Activated naive CD4-positive, alpha-beta T cell treated with anti-CD3 and anti-CD28 coated beads, Interleukin-2, amount 50 U/mL, for 72 hours (primary cell): Measurements from ENCODE around the gene SART3. TPM values are rescaled to one million over a fixed set of nuclear protein-coding genes. Genes with fewer than 3 reads are reported as not detected.

ENCODE experiments used
- ATAC-seq, 2 donors: fragments of 150-1000 bp; cut with Tn5 transposase; 2 replicates each; pipeline ENCODE4 v1.10.0; 2021; ENCODE audit warnings: mild to moderate bottlenecking in 2 of 2, moderate library complexity in 2 of 2
- DNase-seq, 2 donors: peaks; one replicate each; pipeline ENCODE4 v3.0.0; 2021 to 2022; ENCODE audit warnings: low spot score in 2 of 2
- H3K27ac Mint-ChIP-seq, 2 donors: one replicate each; pipeline ENCODE4 v1.8.0; 2022; ENCODE audit warnings: mild to moderate bottlenecking in 2 of 2, mixed read lengths in 2 of 2
- H3K36me3 Mint-ChIP-seq, 2 donors: one replicate each; pipeline ENCODE4 v1.8.0; 2022; ENCODE audit warnings: mixed read lengths in 2 of 2
- H3K9me3 Mint-ChIP-seq, 2 donors: one replicate each; pipeline ENCODE4 v1.8.0; 2022; ENCODE audit warnings: mixed read lengths in 2 of 2
- total RNA-seq, 2 donors: library from RNA; stranded (reverse); gene quantifications; one replicate each; pipeline ENCODE4 v1.2.3, GENCODE V29; 2022

Gene SART3
- total RNA-seq, 2 donors from 2014 or later, result 89.0 to 105 TPM

- H3K36me3 Mint-ChIP-seq, result peaks cover 0 to 6% of the 10 kb centered on the region in 2 donors
- no peak for ATAC-seq
- no peak for DNase-seq
- no peaks in the 10 kb centered on the region for H3K9me3 Mint-ChIP-seq
- peak overlapping the region in 1 of 2 donors; percentile 65 for H3K27ac Mint-ChIP-seq
These were observed 41.4 kb downstream of the SART3 start for GRCh38 chr12:108519558-108519957.

- Mint-ChIP-seq H3K27ac (peak overlapping the region; percentile 42 to 68), H3K36me3 (peaks cover 0 to 6% of the 10 kb centered on the region in 2 donors), H3K9me3 (no peaks in the 10 kb centered on the region)
- no peak for DNase-seq
- no peak for ATAC-seq
These were observed 42.1 kb downstream of the SART3 start for GRCh38 chr12:108518716-108519496.

- DNase-seq (no peak), ATAC-seq (no peak)
- Mint-ChIP-seq H3K9me3 (no peaks in the 10 kb centered on the region), H3K27ac (peak overlapping the region; percentile 42 to 68), H3K36me3 (peaks cover 0 to 6% of the 10 kb centered on the region in 2 donors)
These were observed 42.8 kb downstream of the SART3 start for GRCh38 chr12:108518101-108518715.

DNA sequence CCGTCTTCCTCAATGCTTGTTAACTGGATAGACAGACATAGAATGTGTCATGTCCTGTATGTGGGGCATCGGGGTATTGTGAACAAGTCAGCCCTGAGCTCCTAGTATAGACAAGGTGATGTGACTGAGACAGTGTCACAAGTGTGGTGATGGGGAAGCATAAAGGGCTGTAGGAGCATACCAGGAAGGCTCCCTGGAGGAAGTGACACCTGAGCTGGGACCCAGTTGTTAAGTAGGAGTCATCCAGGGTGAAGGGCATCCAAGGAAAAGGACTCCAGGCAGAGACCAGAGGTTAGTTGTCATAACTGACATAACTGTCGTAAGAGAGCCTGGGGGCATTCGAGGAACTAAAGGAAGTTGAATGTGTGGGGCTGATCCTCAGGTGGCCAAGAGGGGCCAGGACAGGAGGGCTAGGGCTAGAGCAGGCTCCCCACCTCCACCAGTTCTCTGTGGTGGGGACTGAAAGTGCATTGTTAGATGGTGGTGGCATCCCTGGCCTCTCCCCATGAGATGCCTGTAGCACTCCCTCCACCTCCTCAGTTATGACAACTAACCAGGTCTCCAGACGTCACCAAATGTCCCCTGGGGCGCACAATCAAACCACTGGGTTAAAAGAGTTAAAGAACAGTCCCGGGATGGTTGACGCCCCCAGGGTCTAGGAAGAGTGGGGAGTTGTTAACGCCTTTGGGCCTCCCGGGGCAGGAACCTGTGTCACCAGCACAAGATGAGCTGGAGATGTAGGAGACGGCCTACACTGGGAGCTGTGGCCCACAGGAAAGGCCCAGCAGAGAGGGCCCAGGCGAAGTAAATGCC, 43.5 kb downstream of the SART3 start:
- DNase-seq, result no peak
- Mint-ChIP-seq H3K36me3 (peaks cover 0 to 6% of the 10 kb centered on the region in 2 donors), H3K27ac (peak overlapping the region; percentile 42 to 85), H3K9me3 (no peaks in the 10 kb centered on the region)
- no peak for ATAC-seq

GRCh38 chr12:108516511-108517275, 44.3 kb downstream of the SART3 start:
- Mint-ChIP-seq H3K27ac (peak overlapping the region; percentile 85 to 91), H3K36me3 (peaks cover 0 to 6% of the 10 kb centered on the region in 2 donors), H3K9me3 (no peaks in the 10 kb centered on the region)
- ATAC-seq, result no peak
- no peak for DNase-seq

GRCh38 chr12:108515916-108516315, 45.1 kb downstream of the SART3 start:
- DNase-seq, result no peak
- no peak for ATAC-seq
- Mint-ChIP-seq H3K9me3 (no peaks in the 10 kb centered on the region), H3K27ac (peak overlapping the region; percentile 91 to 98), H3K36me3 (peaks cover 0 to 6% of the 10 kb centered on the region in 2 donors)

- Mint-ChIP-seq H3K9me3 (no peaks in the 10 kb centered on the region), H3K27ac (peak within 1 kb of the TSS; percentile 91 to 98), H3K36me3 (no peaks in the 10 kb centered on the region)
- DNase-seq (peak; percentile 99), ATAC-seq (peak; percentile 92 to 95)
These were observed 45.8 kb downstream of the SART3 start, which contains the start of gene FICD for GRCh38 chr12:108514973-108515814. TSS of gene FICD (plus strand) at chr12:108515277. CDS start at chr12:108516973, 1,696 bp downstream.

DNA sequence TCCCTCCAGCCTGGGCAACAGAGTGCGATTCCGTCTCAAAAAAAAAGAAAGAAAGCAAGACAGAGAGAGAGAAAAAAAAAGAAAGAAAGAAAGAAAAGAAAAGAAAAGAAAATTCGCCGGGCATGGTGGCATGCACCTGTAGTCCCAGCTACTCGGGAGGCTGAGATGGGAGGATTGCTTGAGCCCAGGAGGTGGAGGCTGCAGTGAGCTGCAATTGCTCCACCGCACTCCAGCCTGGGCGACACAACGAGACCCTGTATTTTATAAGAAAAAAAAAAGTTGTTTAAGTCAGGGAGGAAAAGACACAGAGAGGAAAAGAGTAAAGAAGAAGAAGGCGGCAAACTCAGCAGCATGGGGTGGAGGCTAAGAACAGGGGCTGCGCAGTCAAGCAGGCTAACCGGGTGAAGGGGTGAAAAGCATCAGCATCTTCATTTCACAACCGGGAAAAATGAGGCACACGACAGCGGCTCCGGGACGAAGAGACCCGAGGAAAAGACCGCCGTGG, 46.5 kb downstream of the SART3 start:
- ATAC-seq (peak in 1 of 2 donors; percentile 20), DNase-seq (no peak)
- Mint-ChIP-seq H3K9me3 (no peaks in the 10 kb centered on the region), H3K36me3 (no peaks in the 10 kb centered on the region), H3K27ac (peak overlapping the region; percentile 91 to 98)

DNA sequence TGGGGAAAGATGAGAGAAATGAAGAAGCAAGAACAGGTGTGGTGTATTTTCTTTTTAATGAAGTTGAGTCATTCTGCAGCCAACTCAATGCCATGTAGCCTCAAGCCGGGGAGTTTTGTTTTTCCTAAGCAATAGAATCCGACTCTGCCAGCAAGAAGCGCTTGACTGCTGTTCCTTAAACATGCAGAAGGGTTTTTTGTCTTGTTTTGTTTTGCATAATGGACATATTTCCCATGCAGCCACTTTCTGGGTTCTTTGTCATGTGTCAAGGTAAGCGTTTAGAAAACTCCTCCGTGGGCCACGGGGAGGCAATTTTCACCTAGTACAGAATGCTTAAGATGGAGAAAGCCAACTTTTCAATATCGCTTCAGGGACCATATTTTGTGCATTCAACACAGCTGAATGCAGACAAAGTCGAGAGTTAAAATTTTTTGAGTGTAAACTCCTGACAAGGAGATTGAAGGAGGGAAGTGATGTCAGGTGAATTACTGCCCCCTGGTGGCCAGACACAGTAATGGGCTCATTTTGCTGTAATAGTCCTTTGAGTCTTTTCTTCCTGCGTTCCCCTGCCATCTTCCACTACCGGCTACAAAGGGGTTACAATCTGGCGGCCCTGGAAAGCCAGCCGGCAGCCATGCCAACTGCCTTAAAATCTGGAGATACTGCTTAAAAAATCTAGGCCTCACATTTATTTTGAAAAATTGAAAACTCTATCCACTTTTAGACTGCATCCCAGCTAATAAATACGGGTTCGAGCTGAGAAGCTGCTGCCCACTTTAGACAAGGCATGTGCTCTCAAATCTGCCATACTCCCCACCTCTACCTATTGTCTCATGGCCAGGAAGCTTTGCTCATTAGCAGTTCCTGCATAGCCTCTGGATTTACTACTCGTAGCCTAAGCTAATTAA, 49.1 kb downstream of the SART3 start:
- Mint-ChIP-seq H3K36me3 (no peaks in the 10 kb centered on the region), H3K9me3 (no peaks in the 10 kb centered on the region), H3K27ac (peak overlapping the region in 1 of 2 donors; percentile 23)
- ATAC-seq, result no peak
- DNase-seq, result peak in 1 of 2 donors; percentile 76

DNA sequence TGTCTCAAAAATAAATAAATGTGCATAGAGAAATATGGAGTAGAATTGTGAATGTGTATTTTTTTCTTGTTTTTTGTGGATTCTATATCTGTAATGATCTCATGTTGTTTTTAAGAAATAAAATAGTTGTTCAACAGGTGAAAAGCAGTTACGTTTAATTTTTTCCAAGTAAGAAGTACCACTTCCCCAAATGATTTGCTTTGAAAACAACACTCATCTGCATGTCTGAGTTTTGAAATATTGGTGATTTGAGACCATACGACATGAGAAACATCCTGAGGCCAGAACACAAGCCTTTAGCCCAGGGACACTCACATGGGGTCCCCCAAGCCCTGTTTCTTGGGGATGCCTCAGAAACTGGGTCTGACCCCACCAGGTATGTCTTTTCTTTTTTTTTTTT, 50.1 kb downstream of the SART3 start:
- no peak for ATAC-seq

DNA sequence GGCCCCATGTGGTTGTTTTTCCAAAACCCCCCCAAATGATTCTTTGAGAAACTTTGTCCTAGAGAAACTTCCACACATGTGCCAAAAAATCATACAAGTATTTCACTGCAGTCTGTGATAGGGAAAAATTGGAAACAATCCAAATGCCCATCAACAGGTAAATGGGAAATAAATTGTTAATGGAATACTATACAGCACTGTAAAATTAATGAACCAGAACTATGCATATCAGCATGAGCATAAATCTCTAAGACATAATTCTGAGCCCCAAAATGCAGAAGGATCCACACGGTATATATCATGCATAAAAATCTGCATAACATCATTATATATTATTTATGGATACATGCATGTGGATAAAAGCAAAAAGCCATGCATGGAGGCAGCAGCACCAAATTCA, 51.2 kb downstream of the SART3 start:
- Mint-ChIP-seq H3K36me3 (no peaks in the 10 kb centered on the region), H3K9me3 (no peaks in the 10 kb centered on the region), H3K27ac (no peak overlapping the region)
- ATAC-seq (no peak), DNase-seq (no peak)

More for the DNA sequence above, 50.1 kb downstream of the SART3 start:
- no peaks in the 10 kb centered on the region for H3K36me3 Mint-ChIP-seq
- H3K9me3 Mint-ChIP-seq, result no peaks in the 10 kb centered on the region
- no peak for DNase-seq
- no peak overlapping the region for H3K27ac Mint-ChIP-seq

DNA sequence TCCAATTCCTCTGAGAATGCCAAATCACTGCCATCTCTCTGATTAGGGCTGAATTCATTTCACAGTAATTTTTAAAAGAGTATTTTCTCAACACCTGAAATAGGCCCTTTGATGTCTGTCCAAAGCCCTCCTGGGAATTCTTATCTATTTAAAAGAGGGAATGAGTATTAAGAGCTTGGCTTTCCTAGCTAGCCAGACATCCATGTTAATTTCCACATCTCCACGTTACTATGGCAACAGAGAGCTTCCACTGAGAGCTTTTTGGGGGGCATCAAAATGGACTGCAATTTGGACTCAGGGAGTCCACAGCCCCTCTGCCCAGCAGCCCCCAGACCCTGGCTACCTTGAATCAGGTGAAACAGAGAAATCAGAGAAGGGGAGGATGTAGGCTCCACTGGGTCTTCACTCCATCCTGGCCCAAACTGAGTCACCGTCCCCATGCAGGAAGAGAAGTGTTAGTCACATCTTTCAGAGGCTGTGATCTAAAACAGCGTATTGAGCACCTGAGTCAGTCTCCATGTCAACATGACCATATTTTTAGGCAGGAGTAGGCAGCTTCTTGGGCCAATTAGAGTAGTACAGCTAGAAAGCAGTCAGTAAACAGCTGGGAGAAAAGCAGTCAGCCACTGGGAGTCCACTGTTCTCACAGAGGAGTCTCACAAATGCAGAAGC, 52.9 kb downstream of the SART3 start:
- DNase-seq (peak in 1 of 2 donors; percentile 39), ATAC-seq (peak; percentile 94 to 97)
- peaks cover 7 to 9% of the 10 kb centered on the region in 2 donors for H3K9me3 Mint-ChIP-seq
- peak overlapping the region in 1 of 2 donors; percentile 80 for H3K27ac Mint-ChIP-seq
- peaks cover 7% of the 10 kb centered on the region in 2 donors for H3K36me3 Mint-ChIP-seq

DNA sequence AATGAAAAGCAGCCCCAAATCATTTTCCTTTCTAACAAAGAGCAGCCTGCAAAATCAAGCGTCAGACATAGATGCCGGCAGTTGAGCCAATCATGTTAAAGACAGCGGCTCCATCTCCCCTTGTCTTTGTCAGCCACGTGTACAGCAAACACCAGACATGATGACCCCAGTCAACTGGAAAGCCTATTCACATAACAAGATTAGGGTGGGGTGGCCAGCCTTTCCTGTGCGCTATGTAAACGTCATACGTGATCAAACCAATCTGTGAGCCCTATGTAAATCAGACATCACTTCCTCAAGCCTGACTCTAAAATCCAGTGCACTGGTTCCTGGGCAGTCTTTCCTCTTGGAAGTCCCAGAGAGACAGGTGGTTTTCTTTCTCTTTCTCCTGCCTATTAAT, 55.8 kb downstream of the SART3 start:
- DNase-seq, result no peak
- ATAC-seq, result no peak
- H3K9me3 Mint-ChIP-seq, result peaks cover 15 to 18% of the 10 kb centered on the region in 2 donors
- no peak overlapping the region for H3K27ac Mint-ChIP-seq
- peaks cover 11 to 12% of the 10 kb centered on the region in 2 donors for H3K36me3 Mint-ChIP-seq

DNA sequence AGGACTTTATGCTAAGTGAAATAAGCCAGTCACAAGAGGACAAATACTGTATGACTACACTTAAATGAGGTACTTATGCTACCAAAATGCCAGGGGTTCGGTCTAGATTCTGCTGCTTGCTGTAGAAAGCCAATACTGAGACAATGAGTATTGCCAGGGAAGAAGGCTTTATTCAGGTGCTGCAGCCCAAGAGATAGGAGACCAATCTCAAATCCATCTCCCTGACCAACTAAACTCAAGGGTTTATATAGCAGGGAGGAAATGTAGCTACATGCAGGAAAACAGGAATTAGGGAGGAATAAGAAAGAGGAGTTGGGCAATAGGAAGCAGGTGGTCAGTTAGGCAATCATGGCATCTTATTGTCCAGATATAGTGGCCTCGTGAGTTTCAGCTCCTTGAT, 58.1 kb downstream of the SART3 start:
- DNase-seq (no peak), ATAC-seq (no peak)
- Mint-ChIP-seq H3K27ac (no peak overlapping the region), H3K9me3 (peaks cover 15 to 18% of the 10 kb centered on the region in 2 donors), H3K36me3 (peaks cover 11 to 12% of the 10 kb centered on the region in 2 donors)
